SK-N-SH (cell line): ENCODE measurements around the gene CAMK1.
"Not testable (repeated sequence)": the region's sequence is repeated elsewhere in the genome, so short reads cannot be mapped to it uniquely, and the experiment has no call there.

Experiments used
- CHD2 ChIP-seq: fragments of 150-350 bp; IDR thresholded peaks from 2 replicates; pipeline ENCODE4 v1.6.1; 2018; ENCODE audit warnings: low read length; ENCODE audit not compliant: partially characterized antibody
- ELF1 ChIP-seq: IDR thresholded peaks from 2 replicates; pipeline ENCODE4 v1.4.0; 2012
- EP300 ChIP-seq, 2 experiments: IDR thresholded peaks; 2 replicates each; pipeline versions ENCODE4 v1.4.0 to v1.6.1; 2012; ENCODE audit warnings: borderline replicate concordance in 1 of 2, low read depth in 1 of 2, low read length in 1 of 2
- FOXJ3 ChIP-seq: sonication (generic); formaldehyde crosslinking; IDR thresholded peaks from 2 replicates; pipeline ENCODE4 v1.5.1; 2020; ENCODE audit warnings: mild to moderate bottlenecking, missing genetic modification reagents
- JUND ChIP-seq: IDR thresholded peaks from 2 replicates; pipeline ENCODE4 v1.4.0; 2012
- NFIC ChIP-seq: IDR thresholded peaks from 2 replicates; pipeline ENCODE4 v1.4.0; 2012; ENCODE audit warnings: borderline replicate concordance
- NRF1 ChIP-seq: IDR thresholded peaks from 2 replicates; pipeline ENCODE4 v1.6.1; 2012; ENCODE audit warnings: low read depth, mild to moderate bottlenecking, low read length
- POLR2AphosphoS5 ChIP-seq: IDR thresholded peaks from 2 replicates; pipeline ENCODE4 v1.6.1; 2012; ENCODE audit warnings: low read depth, low read length
- TCF12 ChIP-seq: IDR thresholded peaks from 2 replicates; pipeline ENCODE4 v1.4.0; 2012
- TEAD4 ChIP-seq: IDR thresholded peaks from 2 replicates; pipeline ENCODE4 v1.4.0; 2012; ENCODE audit warnings: mild to moderate bottlenecking, borderline replicate concordance; ENCODE audit not compliant: insufficient read depth
- YY1 ChIP-seq: IDR thresholded peaks from 2 replicates; pipeline ENCODE4 v1.4.0; 2012; ENCODE audit warnings: low read depth, mild to moderate bottlenecking
- TF ChIP-seq, protein P1 (sequence below): fragments of 200-600 bp; sonication (generic); IDR thresholded peaks from 2 replicates; pipeline ENCODE4 v1.6.1; 2017; ENCODE audit warnings: antibody characterized with exemption, mild to moderate bottlenecking, moderate library complexity
- TF ChIP-seq, protein P2 (sequence below): IDR thresholded peaks from 2 replicates; pipeline ENCODE4; 2012
- TF ChIP-seq, protein P3 (sequence below): IDR thresholded peaks from 2 replicates; pipeline ENCODE4 v1.4.0; 2012; ENCODE audit warnings: low read depth

DNA sequence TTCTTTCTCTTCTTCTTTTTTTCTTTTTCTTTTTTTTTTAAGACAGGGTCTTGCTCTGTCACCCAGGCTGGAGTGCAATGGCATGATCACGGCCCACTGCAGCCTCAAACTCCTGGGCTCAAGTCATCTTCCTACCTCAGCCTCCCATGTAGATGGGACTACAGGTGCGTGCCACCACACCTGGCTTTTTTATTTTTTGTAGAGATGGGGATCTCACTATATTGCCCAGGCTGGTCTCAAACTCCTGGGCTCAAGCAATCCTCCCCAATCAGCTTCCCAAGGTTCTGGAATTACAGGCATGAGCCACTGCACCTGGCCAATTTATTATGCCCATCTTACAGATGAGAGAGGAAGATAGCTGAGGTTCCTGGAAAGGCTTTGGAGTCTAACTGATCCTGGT lies 1.3 kb upstream of the CAMK1 start:
- not testable (repeated sequence) for TF ChIP-seq TEAD4; EP300 (IDR thresholded peaks at IDR 0.05; ENCODE audit: borderline replicate concordance in 1 of 2, low read depth in 1 of 2, low read length in 1 of 2); YY1; NFIC; TCF12; NRF1; ELF1; JUND; POLR2AphosphoS5; CHD2; FOXJ3
- TF ChIP-seq, protein P1, sequence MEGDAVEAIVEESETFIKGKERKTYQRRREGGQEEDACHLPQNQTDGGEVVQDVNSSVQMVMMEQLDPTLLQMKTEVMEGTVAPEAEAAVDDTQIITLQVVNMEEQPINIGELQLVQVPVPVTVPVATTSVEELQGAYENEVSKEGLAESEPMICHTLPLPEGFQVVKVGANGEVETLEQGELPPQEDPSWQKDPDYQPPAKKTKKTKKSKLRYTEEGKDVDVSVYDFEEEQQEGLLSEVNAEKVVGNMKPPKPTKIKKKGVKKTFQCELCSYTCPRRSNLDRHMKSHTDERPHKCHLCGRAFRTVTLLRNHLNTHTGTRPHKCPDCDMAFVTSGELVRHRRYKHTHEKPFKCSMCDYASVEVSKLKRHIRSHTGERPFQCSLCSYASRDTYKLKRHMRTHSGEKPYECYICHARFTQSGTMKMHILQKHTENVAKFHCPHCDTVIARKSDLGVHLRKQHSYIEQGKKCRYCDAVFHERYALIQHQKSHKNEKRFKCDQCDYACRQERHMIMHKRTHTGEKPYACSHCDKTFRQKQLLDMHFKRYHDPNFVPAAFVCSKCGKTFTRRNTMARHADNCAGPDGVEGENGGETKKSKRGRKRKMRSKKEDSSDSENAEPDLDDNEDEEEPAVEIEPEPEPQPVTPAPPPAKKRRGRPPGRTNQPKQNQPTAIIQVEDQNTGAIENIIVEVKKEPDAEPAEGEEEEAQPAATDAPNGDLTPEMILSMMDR, result not testable (repeated sequence)
- TF ChIP-seq, protein P2, sequence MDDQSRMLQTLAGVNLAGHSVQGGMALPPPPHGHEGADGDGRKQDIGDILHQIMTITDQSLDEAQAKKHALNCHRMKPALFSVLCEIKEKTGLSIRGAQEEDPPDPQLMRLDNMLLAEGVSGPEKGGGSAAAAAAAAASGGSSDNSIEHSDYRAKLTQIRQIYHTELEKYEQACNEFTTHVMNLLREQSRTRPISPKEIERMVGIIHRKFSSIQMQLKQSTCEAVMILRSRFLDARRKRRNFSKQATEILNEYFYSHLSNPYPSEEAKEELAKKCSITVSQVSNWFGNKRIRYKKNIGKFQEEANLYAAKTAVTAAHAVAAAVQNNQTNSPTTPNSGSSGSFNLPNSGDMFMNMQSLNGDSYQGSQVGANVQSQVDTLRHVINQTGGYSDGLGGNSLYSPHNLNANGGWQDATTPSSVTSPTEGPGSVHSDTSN, result not testable (repeated sequence)
- TF ChIP-seq, protein P3, sequence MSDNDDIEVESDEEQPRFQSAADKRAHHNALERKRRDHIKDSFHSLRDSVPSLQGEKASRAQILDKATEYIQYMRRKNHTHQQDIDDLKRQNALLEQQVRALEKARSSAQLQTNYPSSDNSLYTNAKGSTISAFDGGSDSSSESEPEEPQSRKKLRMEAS, result not testable (repeated sequence)
